Transverse colon (tissue), 4 donors: ENCODE measurements around the gene SH3BP5L. TPM values are rescaled to one million over a fixed set of nuclear protein-coding genes. Genes with fewer than 3 reads are reported as not detected.
"Not testable (repeated sequence)": the region's sequence is repeated elsewhere in the genome, so short reads cannot be mapped to it uniquely, and the experiment has no call there.

Experiments
- DNase-seq: peaks from one replicate; pipeline ENCODE4 v3.0.0-alpha.2; 2019
- H3K27ac ChIP-seq, 4 donors: fragments of 200-600 bp; sonication (generic); 2 replicates each; pipeline ENCODE4 v1.5.1; 2016 to 2018; ENCODE audit warnings: inconsistent platforms in 4 of 4
- H3K27me3 ChIP-seq: fragments of 200-600 bp; sonication (generic); 2 replicates; pipeline ENCODE4 v1.5.1; 2017; ENCODE audit warnings: inconsistent platforms
- H3K36me3 ChIP-seq, 4 donors: fragments of 200-600 bp; sonication (generic); 2 replicates each; pipeline ENCODE4 v1.5.1; 2017 to 2019; ENCODE audit warnings: inconsistent platforms in 4 of 4
- H3K4me1 ChIP-seq, 4 donors: fragments of 200-600 bp; sonication (generic); 2 replicates each; pipeline ENCODE4 v1.5.1; 2017 to 2020; ENCODE audit warnings: inconsistent platforms in 4 of 4
- H3K4me3 ChIP-seq, 4 donors: fragments of 200-600 bp; sonication (generic); 1 replicate in 1 of 4; 2 replicates in 3 of 4; pipeline versions ENCODE4 v1.5.1 to v1.6.1; 2017 to 2019; ENCODE audit warnings: inconsistent platforms in 4 of 4
- H3K9me3 ChIP-seq, 2 donors: fragments of 200-600 bp; sonication (generic); 2 replicates each; pipeline ENCODE4 v1.5.1; 2017 to 2019; ENCODE audit warnings: inconsistent platforms in 2 of 2
- CTCF ChIP-seq, 5 experiments: fragments of 200-600 bp in 3 of 5; fragments of 450-650 bp in 2 of 5; sonication (generic) in 3 of 5; IDR thresholded peaks; 1 replicate in 2 of 5; 2 replicates in 3 of 5; pipeline ENCODE4 v1.5.1; 2016 to 2017; ENCODE audit warnings: antibody characterized with exemption in 5 of 5, inconsistent platforms in 3 of 5, mild to moderate bottlenecking in 2 of 5, moderate library complexity in 1 of 5
- EP300 ChIP-seq: sonication (generic); formaldehyde crosslinking; IDR thresholded peaks from one replicate; pipeline ENCODE4 v1.6.1; 2017; ENCODE audit warnings: antibody characterized with exemption, low read depth
- POLR2A ChIP-seq: fragments of 450-650 bp; IDR thresholded peaks from one replicate; pipeline ENCODE4 v1.6.1; 2016; ENCODE audit warnings: antibody characterized with exemption, mild to moderate bottlenecking, moderate library complexity
- POLR2AphosphoS5 ChIP-seq, 3 donors: sonication (generic); formaldehyde crosslinking; IDR thresholded peaks; one replicate each; pipeline ENCODE4 v1.6.1; 2016; ENCODE audit warnings: antibody characterized with exemption in 3 of 3
- WGBS, 2 donors: methylation state at CpG; one replicate each; pipeline ENCODE4 v1.1.5; 2018; ENCODE audit warnings: low coverage in 1 of 2; 5-methylcytosine and 5-hydroxymethylcytosine counted together
- in situ Hi-C, 4 donors: fragments of 200-750 bp; cut with MboI; loops; one replicate each; pipeline versions ENCODE4 v1.15.0 to v1.15.1; 2017; ENCODE audit warnings: low sequenced_read_pairs in 3 of 4, low pct_ligation_motif_present in 1 of 4, low pct_unique_long_range_greater_than_20kb in 1 of 4
- intact Hi-C: fragments of 100-400 bp; cut with DNase I; formaldehyde crosslinking; loops from one replicate; pipeline ENCODE4 v1.15.1; 2023; ENCODE audit warnings: low total_unique reads
- total RNA-seq, 4 donors: library from RNA; depleted of rRNA; stranded (reverse); fragments of >200 nt; gene quantifications; one replicate each; pipeline ENCODE4 v1.1.0, GENCODE V29; 2016

The SH3BP5L gene
- total RNA-seq, 4 donors from 2014 or later: 28.1 to 36.2 (median 31.4) TPM

DNA sequence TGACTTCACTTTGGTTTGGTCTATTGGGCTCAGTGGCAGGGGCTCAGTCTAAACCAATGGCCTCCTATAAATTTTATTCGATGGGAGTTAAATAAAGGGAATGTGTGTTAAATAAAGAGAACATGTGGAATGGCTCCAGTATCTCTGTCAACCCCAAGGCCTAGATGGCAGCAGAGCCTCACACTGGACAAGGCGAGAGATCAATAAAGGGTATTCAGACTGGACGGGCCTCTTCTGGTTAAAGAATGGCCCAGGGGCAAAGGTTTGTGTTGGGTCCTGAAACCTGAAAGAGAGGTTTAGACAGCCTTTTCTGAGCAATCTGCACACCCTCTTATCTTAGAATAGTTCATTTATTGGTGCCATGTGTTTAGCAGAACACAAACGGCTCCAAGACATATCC is 34.7 kb downstream of the SH3BP5L start:
- no peak overlapping the region for H3K4me3 ChIP-seq
- H3K36me3 ChIP-seq: no peaks in the 10 kb centered on the region
- H3K27me3 ChIP-seq: no peaks in the 10 kb centered on the region
- intact Hi-C loops: loop anchor here (5.0 kb wide), 1 partner anchor 779 kb away; the partner anchor contains the start of gene OR2L5
- H3K4me1 ChIP-seq: peaks cover 0 to 12% (median 0%) of the 10 kb centered on the region in 4 donors
- H3K27ac ChIP-seq: no peak overlapping the region
- 70 to 83% methylated on average over 4 of the region's 4 CpGs for WGBS, 2 donors
- H3K9me3 ChIP-seq: peaks cover 0 to 8% of the 10 kb centered on the region in 2 donors
- TF ChIP-seq POLR2AphosphoS5 (IDR thresholded peaks at IDR 0.05) (no peak), CTCF (IDR thresholded peaks at IDR 0.05) (no peak), POLR2A (no peak), EP300 (no peak)
- no peak for DNase-seq
- in situ Hi-C loops: no loop called here

DNA sequence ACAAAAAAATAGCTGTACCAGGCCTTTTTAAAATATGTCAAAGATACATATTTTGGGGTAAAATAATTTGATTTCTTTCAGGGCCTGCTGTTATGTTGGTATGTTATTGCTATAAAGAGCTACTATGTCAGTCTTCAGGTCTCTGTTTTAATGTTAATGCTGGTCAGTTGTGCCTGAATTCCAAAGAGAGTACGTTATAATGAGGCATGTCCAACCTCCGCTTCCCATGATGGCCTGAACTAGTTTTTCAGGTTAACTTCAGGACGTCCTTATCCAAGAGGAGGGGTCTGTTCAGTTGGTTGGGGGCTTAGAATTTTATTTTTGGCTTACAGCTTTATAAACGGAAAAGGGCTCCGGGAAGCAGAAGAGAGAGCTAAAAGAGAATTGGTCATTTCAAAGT is 35.3 kb downstream of the SH3BP5L start:
- TF ChIP-seq POLR2AphosphoS5 (IDR thresholded peaks at IDR 0.05): no peak
- TF ChIP-seq CTCF (IDR thresholded peaks at IDR 0.05): no peak
- no peak for TF ChIP-seq EP300
- TF ChIP-seq POLR2A: no peak
- H3K4me1 ChIP-seq: peaks cover 0 to 12% (median 0%) of the 10 kb centered on the region in 4 donors
- no peak overlapping the region for H3K27ac ChIP-seq
- intact Hi-C loops (loop anchor here (5.0 kb wide), 1 partner anchor 778 kb away; the partner anchor contains the start of gene OR2L5), in situ Hi-C loops (no loop called here)
- no peaks in the 10 kb centered on the region for H3K36me3 ChIP-seq
- H3K9me3 ChIP-seq: peaks cover 0 to 7% of the 10 kb centered on the region in 2 donors
- H3K27me3 ChIP-seq: no peaks in the 10 kb centered on the region
- no peak for DNase-seq
- 81 to 89% methylated on average over 4 to 5 of the region's 5 CpGs for WGBS, 2 donors
- H3K4me3 ChIP-seq: no peak overlapping the region

DNA sequence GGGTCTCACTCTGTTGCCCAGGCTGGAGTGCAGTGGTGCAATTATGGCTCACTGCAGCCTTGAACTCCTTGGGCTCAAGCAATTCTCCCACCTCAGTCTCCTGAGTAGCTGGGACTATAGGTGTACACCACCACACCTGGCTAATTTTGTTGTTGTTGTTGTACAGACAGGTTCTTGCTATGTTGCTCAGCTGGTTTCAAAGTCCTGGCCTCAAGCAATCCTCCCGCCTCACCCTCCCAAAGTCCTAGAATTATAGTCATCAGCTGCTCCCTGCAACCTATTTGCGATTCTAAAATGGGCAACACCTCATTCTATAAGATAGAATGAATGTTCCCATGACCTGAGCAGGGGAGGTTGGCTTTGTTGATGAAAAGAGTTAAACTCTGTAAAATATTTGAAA is 36.4 kb downstream of the SH3BP5L start:
- intact Hi-C loops, H3K27me3 ChIP-seq, H3K36me3 ChIP-seq, H3K9me3 ChIP-seq, H3K4me3 ChIP-seq, in situ Hi-C loops, DNase-seq: not testable (repeated sequence)
- H3K4me1 ChIP-seq: peaks cover 0 to 12% (median 0%) of the 10 kb centered on the region in 4 donors
- TF ChIP-seq POLR2AphosphoS5 (IDR thresholded peaks at IDR 0.05): peak in 1 of 3 donors; percentile 18
- 63 to 78% methylated on average over 2 of the region's 2 CpGs for WGBS, 2 donors
- peak overlapping the region in 3 of 4 donors; percentile 29 to 65 (median 40) for H3K27ac ChIP-seq

- no peak overlapping the region for H3K4me3 ChIP-seq
- intact Hi-C loops (no loop called here), in situ Hi-C loops (no loop called here)
- H3K4me1 ChIP-seq: peaks cover 0 to 18% (median 0%) of the 10 kb centered on the region in 4 donors
- H3K27ac ChIP-seq: peak overlapping the region in 3 of 4 donors; percentile 29 to 65 (median 40)
- TF ChIP-seq CTCF (IDR thresholded peaks at IDR 0.05) (no peak), POLR2A (no peak), POLR2AphosphoS5 (IDR thresholded peaks at IDR 0.05) (peak in 1 of 3 donors; percentile 51)
- WGBS, 2 donors: 88% methylated on average over 3 of the region's 3 CpGs; no CpG with 5 or more reads in 1 of the 2 donors
- no peaks in the 10 kb centered on the region for H3K36me3 ChIP-seq
- H3K9me3 ChIP-seq: no peaks in the 10 kb centered on the region
- no peak for DNase-seq
- no peaks in the 10 kb centered on the region for H3K27me3 ChIP-seq
These were observed 37.4 kb downstream of the SH3BP5L start for GRCh38 chr1:248788327-248788726.

- intact Hi-C loops (no loop called here), in situ Hi-C loops (no loop called here)
- no peak for DNase-seq
- 83 to 91% methylated on average over 4 of the region's 4 CpGs for WGBS, 2 donors
- TF ChIP-seq POLR2AphosphoS5 (IDR thresholded peaks at IDR 0.05) (no peak), CTCF (IDR thresholded peaks at IDR 0.05) (no peak), POLR2A (no peak), EP300 (no peak)
- Histone ChIP-seq H3K27me3 (no peaks in the 10 kb centered on the region), H3K36me3 (no peaks in the 10 kb centered on the region), H3K9me3 (no peaks in the 10 kb centered on the region), H3K27ac (no peak overlapping the region), H3K4me3 (no peak overlapping the region), H3K4me1 (peaks cover 0 to 18% (median 0%) of the 10 kb centered on the region in 4 donors)
These were observed 38.3 kb downstream of the SH3BP5L start for GRCh38 chr1:248787430-248787829.
